GM19452 (cell line): ENCODE results near the gene TMEFF1.
"Not testable (repeated sequence)": the region's sequence is repeated elsewhere in the genome, so short reads cannot be mapped to it uniquely, and the experiment has no call there.

Experiments
- ATAC-seq: cut with Tn5 transposase; IDR thresholded peaks from one replicate; pipeline ENCODE4 v1.9.1; 2021; ENCODE audit not compliant: unreplicated experiment

TMEFF1 gene, protein sequence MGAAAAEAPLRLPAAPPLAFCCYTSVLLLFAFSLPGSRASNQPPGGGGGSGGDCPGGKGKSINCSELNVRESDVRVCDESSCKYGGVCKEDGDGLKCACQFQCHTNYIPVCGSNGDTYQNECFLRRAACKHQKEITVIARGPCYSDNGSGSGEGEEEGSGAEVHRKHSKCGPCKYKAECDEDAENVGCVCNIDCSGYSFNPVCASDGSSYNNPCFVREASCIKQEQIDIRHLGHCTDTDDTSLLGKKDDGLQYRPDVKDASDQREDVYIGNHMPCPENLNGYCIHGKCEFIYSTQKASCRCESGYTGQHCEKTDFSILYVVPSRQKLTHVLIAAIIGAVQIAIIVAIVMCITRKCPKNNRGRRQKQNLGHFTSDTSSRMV

DNA sequence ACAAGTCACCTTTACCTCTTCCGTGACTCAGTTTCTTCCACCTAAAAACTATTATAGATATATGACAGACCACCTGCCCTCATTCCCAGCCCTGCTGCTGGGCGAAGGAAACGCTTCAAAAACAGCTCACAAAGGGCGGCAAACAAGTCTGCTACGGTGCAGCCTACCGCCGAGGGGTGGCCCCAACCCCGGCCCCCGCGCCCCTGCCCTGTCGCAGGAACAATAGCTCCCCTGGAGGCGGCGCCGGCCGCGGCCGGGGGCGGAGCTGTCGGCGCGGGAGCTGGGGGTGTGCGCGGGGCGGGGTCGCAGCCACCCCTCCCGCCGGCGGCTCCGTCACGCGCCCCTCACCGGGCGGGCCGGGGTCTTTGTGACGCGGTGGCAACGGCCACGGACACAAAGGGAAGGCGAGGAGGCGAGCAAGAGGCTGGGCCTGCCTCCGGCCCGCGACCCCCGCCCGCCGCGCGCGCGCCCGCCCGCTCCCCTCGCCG is at the start of gene TMEFF1:
Gene TMEFF1, plus strand, starts transcription at position 362 of the 488 bp plus-strand sequence. CDS start 396 bp downstream, outside the sequence.
- ATAC-seq: peak; percentile 53

DNA sequence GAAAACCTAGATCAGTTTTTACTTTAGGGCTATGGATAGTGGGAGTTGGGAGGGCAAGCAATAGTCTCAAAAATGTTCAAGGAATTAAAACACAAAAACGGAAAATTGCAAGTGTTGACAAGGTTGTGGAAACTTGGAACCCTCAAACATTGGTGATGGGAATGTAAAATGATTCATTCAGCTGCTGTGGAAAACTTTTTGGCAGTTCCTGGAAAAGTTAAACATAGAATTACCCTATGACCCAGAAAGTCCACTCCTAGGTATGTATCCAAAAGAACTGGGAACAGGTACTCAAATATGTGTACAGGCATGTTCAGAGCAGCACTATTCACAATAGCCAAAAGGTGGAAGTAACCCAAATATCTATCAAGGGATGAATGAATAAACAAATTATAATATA is 47.2 kb upstream of the TMEFF1 start:
- no peak for ATAC-seq

DNA sequence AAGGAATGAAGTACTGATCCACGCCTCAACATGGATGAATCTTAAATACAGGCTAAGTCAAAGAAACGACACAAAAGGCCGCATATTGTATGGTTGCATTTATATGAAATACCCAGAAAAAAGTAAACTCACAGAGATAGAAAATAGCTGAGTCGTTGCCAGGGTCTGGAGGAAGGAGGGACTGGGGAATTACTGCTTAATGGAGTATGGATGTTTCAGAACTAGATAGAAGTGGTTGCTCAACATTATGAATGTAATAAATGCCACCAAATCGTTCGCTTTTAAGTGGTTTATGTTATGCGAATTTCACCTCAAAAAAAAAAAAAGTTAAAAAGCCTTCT is 46.8 kb upstream of the TMEFF1 start:
- ATAC-seq: no peak

DNA sequence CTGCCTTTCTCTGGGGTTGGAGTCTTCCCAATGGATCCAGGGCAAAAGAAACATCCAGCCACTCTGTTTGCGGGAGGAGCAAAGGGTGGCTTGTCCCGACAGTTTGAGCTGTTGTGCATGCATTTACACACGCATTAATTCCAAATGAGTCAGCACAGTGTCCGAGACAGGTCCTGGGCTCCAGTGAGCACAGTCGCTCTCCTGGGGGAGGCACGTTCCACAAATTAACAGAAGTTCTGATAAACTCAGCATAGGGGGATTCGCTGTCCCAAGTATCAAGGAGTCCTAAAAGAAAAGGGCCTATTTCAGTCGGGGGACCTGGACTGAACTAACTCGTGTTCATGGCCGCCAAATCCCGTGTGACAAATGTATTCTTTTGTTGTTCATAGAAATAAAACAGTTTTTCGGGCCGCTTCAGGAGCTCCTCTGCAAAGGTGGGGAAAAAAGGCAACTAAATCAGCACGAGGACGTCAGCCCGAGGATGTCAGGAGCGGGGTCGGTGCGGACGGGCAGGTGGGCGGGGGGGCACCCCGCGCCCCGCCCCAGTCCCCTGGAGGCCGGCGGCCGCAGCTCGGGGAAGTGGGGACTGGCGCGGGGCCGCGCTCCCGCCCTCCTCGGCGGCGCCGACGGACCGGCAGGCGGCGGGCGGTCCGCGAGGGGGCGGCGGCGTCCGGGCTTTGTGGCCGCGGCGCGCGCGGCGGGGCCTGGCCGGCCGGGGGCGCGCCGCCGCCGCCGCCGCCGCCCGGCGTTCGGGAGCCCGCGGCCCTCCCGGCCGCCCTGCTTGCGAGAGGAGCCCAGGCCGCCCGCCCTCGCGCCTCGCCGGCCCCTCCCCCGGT is 46.2 kb upstream of the TMEFF1 start, which contains the start of gene MSANTD3:
Gene MSANTD3, plus strand, starts transcription at position 614 of the 836 bp plus-strand sequence. CDS start 14,796 bp downstream, outside the sequence.
- ATAC-seq: peak; percentile 75

DNA sequence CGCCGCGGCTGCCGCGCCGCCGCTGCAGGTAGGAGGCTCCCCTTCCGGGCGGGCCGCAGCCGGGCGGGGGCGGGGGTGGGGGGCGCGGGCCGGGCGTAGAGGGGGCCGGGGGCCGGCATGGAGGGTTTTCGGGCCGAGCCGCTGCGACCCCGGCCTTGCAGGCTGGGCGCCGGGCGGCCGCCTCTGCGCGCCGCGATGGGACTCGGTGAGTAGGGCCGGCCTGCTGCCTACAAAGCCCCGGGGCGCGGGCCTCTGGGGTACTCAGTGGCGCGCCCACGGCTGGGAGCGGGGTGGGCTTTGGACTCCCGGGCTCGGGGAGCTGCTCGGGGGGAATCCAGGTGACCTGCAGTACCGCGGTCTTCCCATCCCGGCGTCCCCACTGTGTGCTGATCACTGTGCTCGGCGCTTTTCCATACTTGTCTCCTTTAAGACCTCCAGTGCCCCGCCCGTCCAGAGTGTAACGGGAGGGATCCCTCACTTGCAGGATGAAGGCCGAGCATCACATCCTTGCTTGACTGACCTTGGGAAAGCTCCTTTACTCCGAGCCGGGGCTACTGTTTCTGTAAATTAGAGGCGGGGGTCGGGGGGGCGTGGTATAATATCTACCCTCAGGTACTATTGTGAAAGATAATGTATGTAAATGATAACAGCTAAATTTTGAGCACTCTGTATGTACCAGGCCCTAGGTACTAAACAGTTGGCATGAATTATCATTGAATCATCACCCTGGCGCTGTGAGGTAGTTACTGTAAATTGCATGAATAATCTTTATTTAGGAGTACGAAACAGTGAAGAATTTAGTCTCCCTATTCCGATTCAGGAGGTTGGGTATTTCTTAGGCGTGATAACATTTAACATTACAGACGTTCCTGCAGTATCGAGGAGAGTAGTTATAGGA is 45.3 kb upstream of the TMEFF1 start:
- peak; percentile 65 for ATAC-seq

DNA sequence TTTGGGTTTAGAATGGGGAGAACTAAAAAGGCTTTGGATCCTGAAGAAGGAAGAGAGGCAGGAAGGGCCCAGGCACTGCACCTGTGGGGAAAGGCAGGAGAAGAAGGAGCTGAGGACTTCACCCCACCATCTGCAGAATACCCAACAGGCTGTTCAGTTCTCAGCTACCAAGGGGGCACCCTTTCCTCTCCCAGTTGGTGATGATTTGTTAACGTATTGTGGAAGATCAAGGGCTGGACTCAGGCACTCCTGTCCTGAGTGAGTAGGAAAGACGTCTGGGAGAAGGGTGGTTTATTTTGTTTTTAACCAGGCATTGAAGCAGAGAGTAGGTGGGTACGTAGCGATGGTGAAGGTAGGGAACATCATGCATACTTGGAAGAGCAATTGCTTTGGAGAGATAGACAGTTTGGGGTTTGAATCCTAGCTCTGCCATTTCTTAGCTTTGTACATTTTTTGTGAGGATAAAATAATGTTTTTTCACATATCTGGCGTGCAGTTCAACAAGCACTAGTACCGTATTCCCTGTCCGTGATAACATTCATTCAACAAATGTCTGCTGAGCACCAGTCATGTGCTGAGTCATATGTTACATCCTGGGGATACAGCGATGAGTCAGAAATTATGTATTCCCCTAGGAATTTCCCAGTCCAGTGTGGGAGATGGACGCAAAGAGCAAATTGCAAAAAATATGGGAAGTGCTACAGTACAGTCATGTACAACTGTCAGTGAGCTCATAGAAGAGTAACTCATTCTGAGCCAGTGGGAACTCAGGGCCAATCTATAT is 43.9 kb upstream of the TMEFF1 start:
- ATAC-seq: no peak

DNA sequence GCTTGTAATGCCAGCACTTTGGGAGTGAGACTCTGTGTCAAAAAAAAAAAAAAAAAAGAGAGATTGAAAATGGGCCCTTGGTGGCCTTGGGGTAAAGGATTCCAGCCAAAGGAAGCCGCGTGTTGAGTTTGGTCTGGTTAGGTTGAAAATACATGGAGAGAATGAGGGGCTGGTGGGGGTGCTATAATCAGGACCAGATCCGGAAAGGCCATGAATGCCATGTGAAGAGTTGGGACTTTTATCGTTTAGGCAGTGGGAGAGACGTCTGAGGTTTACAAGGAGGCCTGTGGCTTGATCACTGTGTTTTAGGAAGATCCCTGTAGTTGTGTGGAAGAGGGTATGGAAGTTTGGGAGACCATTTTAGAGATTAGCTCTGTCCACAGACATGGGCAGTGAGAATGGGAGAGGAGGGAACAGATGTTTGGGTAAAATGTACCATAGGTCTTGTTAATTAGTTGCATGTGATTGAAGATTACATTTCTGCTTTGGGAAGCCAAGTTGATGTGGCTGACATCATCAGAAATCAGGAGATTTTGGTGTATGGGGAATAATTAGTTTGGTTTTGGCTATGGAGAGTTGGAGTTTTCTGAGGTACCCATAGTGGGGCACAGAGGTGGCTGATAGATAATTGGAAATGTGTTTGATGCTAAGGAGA is 42.5 kb upstream of the TMEFF1 start:
- ATAC-seq: no peak

DNA sequence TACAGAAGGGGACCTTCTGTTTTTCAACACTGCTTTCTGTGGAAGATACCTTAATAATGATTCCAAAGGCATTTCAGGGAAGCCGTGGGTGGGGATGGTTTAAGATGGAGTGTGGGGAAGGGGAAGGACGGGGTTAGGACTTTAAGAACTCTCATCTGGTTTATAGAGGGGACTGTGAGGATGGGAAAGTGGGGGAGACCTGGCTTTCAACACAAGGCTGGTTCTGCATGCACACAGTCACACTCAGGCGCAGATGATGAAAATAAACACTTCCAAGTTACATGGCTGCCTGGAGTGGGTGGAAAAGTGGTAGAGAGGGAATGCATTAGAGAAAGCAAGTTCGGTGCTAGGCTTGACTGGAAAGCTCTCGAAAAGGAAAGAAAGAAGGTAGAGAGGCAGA is 41.1 kb upstream of the TMEFF1 start:
- no peak for ATAC-seq

DNA sequence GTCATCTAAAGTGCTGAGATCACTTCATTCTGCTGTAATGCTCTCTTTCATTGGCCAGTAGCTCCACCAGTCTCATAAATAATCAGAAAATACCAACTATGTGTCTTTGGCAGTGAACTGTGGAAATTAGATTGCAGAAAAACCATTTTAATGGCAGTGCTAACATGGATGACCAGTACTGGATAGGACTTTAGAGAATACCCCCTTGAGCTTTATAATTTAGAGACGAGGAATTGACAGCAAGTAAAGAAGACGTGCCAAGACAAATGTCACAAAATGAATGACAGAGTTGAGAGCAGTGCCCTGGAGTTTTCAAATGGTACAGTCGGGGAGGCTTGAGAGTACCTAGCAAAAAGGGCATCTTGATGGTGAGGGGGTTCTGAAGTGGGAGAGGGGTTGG is 40.2 kb upstream of the TMEFF1 start:
- ATAC-seq: no peak

DNA sequence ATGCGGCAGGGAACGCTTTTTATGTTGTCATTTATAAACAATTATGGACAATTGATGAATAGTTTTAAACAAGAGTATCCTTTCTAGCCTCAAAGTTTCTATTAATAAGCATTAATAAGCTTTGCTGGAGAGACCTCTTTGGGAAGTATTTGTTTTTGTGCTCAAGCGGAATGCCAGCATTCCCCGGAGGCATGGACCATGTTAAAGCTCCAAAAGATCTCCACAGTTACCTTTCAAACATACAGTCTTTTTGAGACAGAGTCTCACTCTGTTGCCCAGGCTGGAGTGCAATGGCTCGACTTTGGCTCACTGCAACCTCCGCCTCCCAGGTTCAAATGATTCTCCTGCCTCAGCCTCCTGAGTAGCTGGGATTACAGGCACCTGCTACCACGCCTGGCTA is 36.4 kb upstream of the TMEFF1 start:
- no peak for ATAC-seq

DNA sequence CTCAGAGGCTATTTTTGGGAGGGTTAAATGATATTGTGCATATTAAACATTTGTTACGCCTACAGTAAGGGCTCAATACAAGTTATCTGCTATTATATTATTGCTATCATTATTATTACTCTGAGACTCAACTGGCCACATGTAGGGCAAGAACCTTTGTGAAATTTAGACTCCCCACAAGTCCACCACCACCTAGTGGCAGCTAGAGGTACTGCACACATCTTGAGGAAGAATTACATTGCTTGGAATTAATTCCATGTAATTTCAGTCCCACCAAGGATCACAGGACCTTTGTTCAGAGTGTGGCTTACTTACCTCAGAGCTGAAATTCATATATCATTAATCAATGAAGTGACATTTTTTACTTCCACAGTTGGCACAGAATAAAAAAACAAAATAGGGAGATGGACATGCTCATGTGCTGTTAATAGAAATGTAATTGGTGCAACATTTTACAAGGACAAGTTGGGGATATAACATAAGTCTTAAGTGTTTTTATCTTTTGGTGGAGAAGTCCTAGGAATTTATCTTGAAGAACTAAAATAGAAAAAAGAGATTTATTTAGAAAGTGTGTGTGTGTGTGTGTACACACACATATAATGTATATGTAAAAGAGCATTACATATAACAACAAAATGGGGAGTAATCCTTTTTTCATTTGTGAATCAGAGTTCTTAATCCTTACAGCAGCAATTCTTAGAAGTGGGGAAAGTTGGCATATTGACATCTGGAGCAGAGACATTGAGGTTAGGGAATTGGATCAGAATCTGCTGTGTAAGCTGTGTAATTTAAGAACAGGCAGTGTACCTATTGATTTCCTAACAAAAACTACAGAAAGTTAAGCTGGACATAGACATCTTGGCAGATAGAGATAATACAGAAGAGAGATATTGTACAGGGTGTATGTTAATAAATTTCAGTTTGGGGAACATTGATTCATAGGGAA is 34.8 kb upstream of the TMEFF1 start:
- no peak for ATAC-seq

DNA sequence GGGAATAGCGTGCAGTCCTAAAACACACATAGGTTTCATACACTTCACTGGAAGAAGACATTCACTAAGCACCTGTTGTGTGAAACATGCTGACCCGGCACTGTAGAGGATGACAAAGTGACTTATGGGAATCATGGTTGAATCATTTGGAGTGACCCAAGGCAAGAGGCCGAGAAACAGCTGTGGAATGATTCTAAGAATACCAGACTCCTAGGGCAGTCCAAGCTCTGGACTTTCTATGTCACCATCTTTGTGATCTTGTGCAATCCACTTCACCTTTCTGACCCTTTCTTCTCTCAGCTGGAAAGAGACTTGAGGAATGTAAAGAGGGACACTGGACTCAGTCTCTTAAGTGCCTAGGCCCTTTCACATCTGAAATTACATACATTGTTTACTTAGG is 32.9 kb upstream of the TMEFF1 start:
- ATAC-seq: no peak

DNA sequence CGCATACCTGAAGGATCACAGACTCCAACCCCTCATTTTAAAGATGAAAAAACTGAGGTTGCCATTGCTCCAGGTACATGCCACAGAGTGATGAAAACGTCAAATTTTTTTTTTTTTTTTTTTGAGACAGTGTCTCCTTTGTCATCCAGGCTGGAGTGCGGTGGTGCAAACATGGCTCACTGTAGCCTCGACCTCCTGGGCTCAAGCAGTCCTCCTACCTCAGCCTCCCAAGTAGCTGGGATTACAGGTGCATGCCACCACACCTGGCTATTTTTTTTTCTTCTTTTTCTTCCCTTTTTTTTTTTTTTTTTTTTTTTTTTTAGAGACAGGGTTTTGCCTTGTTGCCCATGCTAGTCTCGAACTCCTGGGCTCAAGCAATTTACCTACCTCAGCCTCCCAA is 32.5 kb upstream of the TMEFF1 start:
- not testable (repeated sequence) for ATAC-seq

DNA sequence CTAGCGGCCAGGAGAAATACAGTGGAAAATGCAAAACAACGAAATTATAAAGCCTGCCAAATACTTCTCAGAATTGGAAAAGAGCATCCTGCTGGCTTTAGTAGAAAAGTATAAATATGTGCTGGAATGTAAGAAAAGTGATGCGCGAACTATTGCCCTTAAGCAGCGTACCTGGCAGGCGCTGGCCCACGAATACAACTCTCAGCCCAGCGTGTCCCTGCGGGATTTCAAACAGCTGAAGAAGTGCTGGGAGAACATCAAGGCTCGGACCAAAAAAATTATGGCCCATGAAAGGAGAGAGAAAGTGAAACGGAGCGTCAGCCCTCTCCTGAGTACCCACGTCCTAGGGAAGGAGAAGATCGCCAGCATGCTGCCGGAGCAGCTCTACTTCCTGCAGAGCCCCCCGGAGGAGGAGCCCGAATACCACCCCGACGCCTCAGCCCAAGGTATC is 31.0 kb upstream of the TMEFF1 start:
- ATAC-seq: no peak

DNA sequence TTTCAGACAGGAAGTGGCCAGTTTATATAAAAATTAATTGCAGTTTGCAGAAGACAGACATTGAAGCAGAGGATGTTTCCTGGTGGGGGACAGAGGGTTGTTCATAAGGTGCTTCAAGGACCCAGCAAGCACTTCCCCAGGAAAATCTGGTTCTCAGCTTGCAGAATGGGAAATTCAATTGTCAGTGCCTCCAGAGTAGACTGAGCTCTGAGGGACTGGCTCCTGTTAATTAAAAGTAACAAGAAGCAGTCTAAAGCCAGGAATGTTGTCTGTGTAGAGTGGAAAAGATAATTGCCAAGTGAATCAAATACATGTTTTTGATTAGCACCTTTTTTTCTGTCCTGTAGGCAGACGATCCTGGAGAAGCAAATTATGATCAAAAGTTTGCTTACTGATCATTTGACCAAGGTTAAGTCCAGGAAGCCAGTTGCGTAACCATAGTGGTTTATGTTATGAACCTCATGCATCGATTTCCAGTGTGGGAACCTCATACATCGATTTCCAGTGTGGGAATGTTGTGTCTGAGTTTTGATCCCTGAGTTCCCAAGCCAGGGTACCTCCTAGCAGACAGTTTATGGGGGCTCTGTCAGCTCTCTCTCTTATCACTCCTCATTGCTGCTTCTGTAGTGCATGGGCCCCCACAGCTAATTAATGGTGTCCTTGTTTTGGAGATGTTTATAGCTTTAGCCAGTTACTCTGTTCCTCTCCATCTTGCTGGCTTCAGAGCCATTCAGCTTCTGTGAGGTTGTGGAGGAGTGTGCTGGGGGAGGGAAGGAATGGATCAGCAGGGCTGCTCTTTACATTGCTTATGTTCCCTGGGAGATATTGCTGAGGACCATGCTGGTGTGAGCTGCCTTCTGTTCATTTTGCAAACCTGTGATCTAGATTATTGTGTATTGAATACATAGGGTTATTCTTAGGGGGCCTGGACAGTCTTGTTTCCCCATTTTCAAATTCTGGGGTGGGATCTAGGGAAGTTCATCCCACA is 28.9 kb upstream of the TMEFF1 start:
- ATAC-seq: no peak

DNA sequence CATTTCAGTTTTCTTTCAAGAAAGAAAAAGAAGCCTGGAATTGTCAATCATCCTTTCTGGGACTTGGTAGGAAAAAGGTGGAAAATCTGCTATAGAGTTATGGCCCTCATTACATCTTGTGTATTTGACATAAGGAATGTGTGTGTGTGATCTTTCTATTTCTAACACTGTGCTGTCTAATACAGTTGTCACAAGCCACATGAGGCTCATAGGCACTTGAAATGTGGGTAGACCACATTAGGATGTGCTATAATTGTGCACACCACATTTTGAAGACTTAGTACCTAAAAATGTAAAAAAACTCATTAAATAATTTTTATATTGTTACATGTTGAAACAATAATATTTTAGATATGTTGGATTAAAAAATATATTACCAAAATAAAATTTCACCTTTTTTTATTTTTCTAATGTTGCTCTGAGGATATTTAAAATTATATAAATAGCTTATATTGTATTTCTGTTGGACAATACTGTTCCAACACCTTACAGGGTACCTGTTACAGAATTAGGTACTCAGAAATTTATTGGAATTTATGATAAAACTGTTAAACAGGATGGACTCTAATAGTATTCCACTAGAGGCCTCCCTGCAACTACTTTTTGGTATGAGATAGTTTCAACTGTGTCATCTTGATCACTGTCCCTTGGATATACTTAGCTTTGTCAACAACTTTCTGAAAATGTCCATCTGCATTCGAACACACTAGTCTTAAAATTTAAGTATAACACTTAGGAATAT is 27.6 kb upstream of the TMEFF1 start:
- no peak for ATAC-seq
